Upper lobe of right lung (tissue), 1 donor: Measurements from ENCODE around the gene KCNQ4. TPM values are rescaled to one million over a fixed set of nuclear protein-coding genes. Genes with fewer than 3 reads are reported as not detected.

Source experiments
- ATAC-seq: fragments of 200-7000 bp; cut with Tn5 transposase; one replicate; pipeline ENCODE4 v1.9.1; 2020; ENCODE audit warnings: mild to moderate bottlenecking, moderate library complexity
- DNase-seq: peaks from one replicate; pipeline ENCODE4 v3.0.0-alpha.2; 2020
- H3K27ac ChIP-seq: fragments of 200-600 bp; one replicate; pipeline ENCODE4 v1.8.0; 2022
- H3K27me3 ChIP-seq: fragments of 200-600 bp; one replicate; pipeline ENCODE4 v1.8.0; 2022; ENCODE audit warnings: mild to moderate bottlenecking
- H3K36me3 ChIP-seq: fragments of 200-600 bp; one replicate; pipeline ENCODE4 v1.8.0; 2022
- H3K4me1 ChIP-seq: fragments of 200-600 bp; one replicate; pipeline ENCODE4 v1.8.0; 2022
- H3K4me3 ChIP-seq: fragments of 200-600 bp; one replicate; pipeline ENCODE4 v1.8.0; 2022; ENCODE audit warnings: mild to moderate bottlenecking
- H3K9me3 ChIP-seq: fragments of 200-600 bp; one replicate; pipeline ENCODE4 v1.8.0; 2022
- CTCF ChIP-seq: fragments of 200-600 bp; IDR thresholded peaks from one replicate; pipeline ENCODE4 v1.8.0; 2022; ENCODE audit warnings: antibody characterized with exemption
- intact Hi-C: fragments of 100-400 bp; cut with DNase I; formaldehyde crosslinking; loops from one replicate; pipeline ENCODE4 v1.11.0; 2022
- total RNA-seq: library from RNA; stranded (reverse); fragmentation: NEBNext Ultra II Directional; extraction: Animal tissue kit (Norgen Biotek cat#: 25700); gene quantifications from one replicate; pipeline ENCODE4 v1.2.1, GENCODE V29; 2021
- donor health status: DM: no; HTN: yes; CAD: no; lungs with severe emphysema.

KCNQ4 gene
- total RNA-seq, 1 donor from 2014 or later, result 0.96 TPM

GRCh38 chr1:40763742-40764532, 19.6 kb upstream of the KCNQ4 start:
- peaks cover 99% of the 10 kb centered on the region for H3K36me3 ChIP-seq
- no peak for ATAC-seq

DNA sequence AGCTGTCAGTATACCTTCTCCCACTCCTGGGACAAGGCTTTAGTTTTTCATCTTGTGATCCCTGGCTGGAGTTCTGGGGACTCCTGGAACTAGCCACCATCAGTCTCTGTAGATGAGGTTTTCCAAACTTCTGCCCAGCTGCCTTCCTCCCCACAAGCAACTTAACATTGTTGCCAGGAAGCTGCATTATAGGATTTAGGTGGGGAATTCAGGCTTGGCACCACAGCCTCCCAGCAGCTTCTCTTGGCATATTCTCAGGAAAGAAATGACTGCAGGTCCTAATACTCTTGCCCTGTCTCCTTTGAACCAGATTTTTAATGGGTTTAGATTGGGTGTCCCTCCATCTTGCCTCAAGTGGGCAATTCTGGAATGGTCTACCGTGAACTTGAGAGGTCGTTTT, 18.6 kb upstream of the KCNQ4 start:
- intact Hi-C loops, result no loop called here
- DNase-seq (no peak), ATAC-seq (no peak)
- Histone ChIP-seq H3K36me3 (peaks cover 100% of the 10 kb centered on the region), H3K4me1 (no peaks in the 10 kb centered on the region), H3K27me3 (no peaks in the 10 kb centered on the region), H3K9me3 (no peaks in the 10 kb centered on the region), H3K4me3 (no peak overlapping the region), H3K27ac (no peak overlapping the region)
- no peak for TF ChIP-seq CTCF

More at GRCh38 chr1:40763742-40764532, 19.6 kb upstream of the KCNQ4 start:
- Histone ChIP-seq H3K27ac (no peak overlapping the region), H3K9me3 (no peaks in the 10 kb centered on the region), H3K4me1 (no peaks in the 10 kb centered on the region), H3K4me3 (no peak overlapping the region), H3K27me3 (no peaks in the 10 kb centered on the region)
- intact Hi-C loops, result no loop called here
- no peak for DNase-seq
- no peak for TF ChIP-seq CTCF

GRCh38 chr1:40766017-40766416, 17.6 kb upstream of the KCNQ4 start:
- H3K27ac ChIP-seq, result no peak overlapping the region
- H3K9me3 ChIP-seq, result no peaks in the 10 kb centered on the region
- no peaks in the 10 kb centered on the region for H3K27me3 ChIP-seq
- DNase-seq (no peak), ATAC-seq (no peak)
- H3K36me3 ChIP-seq, result peaks cover 100% of the 10 kb centered on the region
- no peaks in the 10 kb centered on the region for H3K4me1 ChIP-seq
- H3K4me3 ChIP-seq, result no peak overlapping the region
- intact Hi-C loops, result no loop called here
- TF ChIP-seq CTCF, result no peak

DNA sequence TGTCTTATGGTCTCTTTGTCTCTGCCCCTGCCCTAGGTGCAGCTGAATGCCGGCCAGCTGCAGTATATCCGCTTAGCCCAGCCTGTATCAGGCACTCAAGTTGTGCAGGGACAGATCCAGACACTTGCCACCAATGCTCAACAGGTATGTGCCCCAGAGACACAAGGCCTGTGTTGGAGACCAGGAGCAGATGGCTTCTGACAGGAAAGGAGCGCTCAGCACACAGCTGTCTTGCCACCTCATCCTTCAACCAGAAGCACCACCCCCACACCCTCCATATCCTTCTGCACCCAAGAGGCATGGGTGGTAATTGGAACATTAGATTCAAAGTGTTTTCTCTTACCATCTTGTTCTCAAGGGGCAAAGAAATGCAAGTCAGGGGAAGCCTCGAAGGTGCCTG, 17.0 kb upstream of the KCNQ4 start:
- no peak for DNase-seq
- no peaks in the 10 kb centered on the region for H3K27me3 ChIP-seq
- no peak overlapping the region for H3K4me3 ChIP-seq
- no peaks in the 10 kb centered on the region for H3K9me3 ChIP-seq
- peaks cover 100% of the 10 kb centered on the region for H3K36me3 ChIP-seq
- intact Hi-C loops, result no loop called here
- H3K4me1 ChIP-seq, result no peaks in the 10 kb centered on the region
- no peak overlapping the region for H3K27ac ChIP-seq
- no peak for TF ChIP-seq CTCF
- ATAC-seq, result no peak

DNA sequence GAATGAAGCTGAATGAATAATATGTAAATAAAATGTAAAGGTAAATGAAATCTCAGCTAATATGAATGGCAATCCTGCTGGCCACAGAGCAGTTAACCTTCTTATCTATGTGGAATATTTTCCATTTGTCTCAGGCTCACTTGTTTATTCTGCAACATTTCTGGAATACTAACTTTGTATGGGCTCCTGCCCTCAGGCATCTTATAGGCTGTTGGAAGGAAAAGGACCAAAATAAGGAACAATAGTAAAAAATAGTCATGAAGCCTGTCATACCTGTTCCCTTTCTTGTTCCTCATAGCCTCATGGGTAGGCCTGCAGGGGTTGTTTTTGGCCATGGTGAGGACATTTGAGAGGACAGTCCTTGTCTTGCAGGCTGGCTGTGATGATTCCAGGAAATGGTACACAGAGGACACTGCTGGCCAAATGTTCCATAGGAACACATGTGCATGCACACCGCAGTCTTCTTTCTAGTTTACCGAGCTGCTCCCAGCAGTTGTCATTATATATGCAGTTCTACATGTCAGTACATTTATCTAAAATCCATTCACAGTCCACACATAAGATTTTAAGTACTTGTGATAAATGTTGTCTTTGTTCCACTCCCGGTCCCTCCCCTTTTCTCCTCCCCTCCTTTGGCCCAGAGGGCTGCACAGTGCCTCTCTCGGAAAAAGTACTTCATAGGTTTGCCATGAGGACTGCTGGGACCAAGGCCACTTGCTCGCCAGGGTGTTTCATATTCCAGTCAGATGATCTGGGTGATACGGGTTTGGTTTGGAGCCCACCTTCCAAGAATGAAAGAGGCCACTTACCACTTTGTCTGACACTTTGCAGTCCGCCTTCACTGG, 15.2 kb upstream of the KCNQ4 start:
- H3K4me1 ChIP-seq, result no peaks in the 10 kb centered on the region
- DNase-seq, result no peak
- no peaks in the 10 kb centered on the region for H3K9me3 ChIP-seq
- H3K27ac ChIP-seq, result no peak overlapping the region
- no peak overlapping the region for H3K4me3 ChIP-seq
- H3K36me3 ChIP-seq, result peaks cover 89% of the 10 kb centered on the region
- ATAC-seq, result no peak
- H3K27me3 ChIP-seq, result no peaks in the 10 kb centered on the region
- intact Hi-C loops, result no loop called here
- TF ChIP-seq CTCF, result no peak
